ENCODE data around the gene CALN1.

DNA sequence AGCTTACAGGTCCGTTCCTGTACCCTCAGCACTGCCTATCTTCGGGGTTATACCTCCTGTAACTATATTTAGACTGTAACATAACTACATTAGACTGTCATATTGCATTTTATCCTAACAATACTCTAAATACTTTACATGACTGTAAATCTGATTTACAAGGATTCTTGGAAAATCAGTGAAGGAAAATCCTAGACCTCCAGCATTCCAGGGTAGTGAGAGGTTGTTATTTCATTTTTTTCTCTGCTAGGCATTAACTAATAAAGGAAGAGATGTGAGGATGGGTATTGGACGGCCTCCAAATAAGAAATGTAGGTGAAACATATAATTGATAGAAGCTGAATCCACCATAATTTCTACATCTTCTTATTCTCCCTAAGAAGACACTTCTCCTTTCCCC is 569.4 kb downstream of the CALN1 start:
- TF ChIP-seq, protein P1, sequence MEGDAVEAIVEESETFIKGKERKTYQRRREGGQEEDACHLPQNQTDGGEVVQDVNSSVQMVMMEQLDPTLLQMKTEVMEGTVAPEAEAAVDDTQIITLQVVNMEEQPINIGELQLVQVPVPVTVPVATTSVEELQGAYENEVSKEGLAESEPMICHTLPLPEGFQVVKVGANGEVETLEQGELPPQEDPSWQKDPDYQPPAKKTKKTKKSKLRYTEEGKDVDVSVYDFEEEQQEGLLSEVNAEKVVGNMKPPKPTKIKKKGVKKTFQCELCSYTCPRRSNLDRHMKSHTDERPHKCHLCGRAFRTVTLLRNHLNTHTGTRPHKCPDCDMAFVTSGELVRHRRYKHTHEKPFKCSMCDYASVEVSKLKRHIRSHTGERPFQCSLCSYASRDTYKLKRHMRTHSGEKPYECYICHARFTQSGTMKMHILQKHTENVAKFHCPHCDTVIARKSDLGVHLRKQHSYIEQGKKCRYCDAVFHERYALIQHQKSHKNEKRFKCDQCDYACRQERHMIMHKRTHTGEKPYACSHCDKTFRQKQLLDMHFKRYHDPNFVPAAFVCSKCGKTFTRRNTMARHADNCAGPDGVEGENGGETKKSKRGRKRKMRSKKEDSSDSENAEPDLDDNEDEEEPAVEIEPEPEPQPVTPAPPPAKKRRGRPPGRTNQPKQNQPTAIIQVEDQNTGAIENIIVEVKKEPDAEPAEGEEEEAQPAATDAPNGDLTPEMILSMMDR (optimal IDR thresholded peaks at IDR 0.05 in 1 of 3, IDR thresholded peaks at IDR 0.05 in 1 of 3, conservative IDR thresholded peaks at IDR 0.05 in 1 of 3; ENCODE audit: extremely low read depth in 1 of 3, insufficient read depth in 2 of 3, low read length in 3 of 3) = no peak
- TF ChIP-seq EZH2 (IDR thresholded peaks at IDR 0.05; ENCODE audit: low read length) = no peak
